HFFc6 (cell line): ENCODE data around the gene ATF7. TPM values are rescaled to one million over a fixed set of nuclear protein-coding genes. Genes with fewer than 3 reads are reported as not detected.

Source experiments
- DNase-seq: peaks from one replicate; pipeline ENCODE4 v3.0.0-alpha.2; 2018
- H3K27ac Mint-ChIP-seq: 2 replicates; pipeline ENCODE4 v1.8.0; 2020; ENCODE audit warnings: mild to moderate bottlenecking, mixed read lengths
- H3K27me3 Mint-ChIP-seq: 2 replicates; pipeline ENCODE4 v1.8.0; 2021; ENCODE audit warnings: mild to moderate bottlenecking, moderate library complexity, mixed read lengths; ENCODE audit not compliant: insufficient read depth
- H3K36me3 Mint-ChIP-seq: 2 replicates; pipeline ENCODE4 v1.8.0; 2021; ENCODE audit warnings: low read depth, mixed read lengths
- H3K4me1 Mint-ChIP-seq: 2 replicates; pipeline ENCODE4 v1.8.0; 2020; ENCODE audit warnings: low read depth, mixed read lengths
- H3K4me3 Mint-ChIP-seq: 2 replicates; pipeline ENCODE4 v1.8.0; 2020; ENCODE audit warnings: mild to moderate bottlenecking, moderate library complexity, mixed read lengths
- H3K9me3 Mint-ChIP-seq: 2 replicates; pipeline ENCODE4 v1.8.0; 2020; ENCODE audit warnings: mild to moderate bottlenecking, mixed read lengths
- CTCF ChIP-seq: fragments of 200-600 bp; sonication (generic); IDR thresholded peaks from 2 replicates; pipeline ENCODE4 v1.5.0; 2021; ENCODE audit warnings: antibody characterized with exemption, mild to moderate bottlenecking
- long read RNA-seq: library from polyadenylated mRNA; unstranded; transcript quantifications from one replicate; pipeline ENCODE4 v2.0.0, GENCODE V29; 2019
- total RNA-seq, 6 experiments: library from RNA; stranded (reverse); fragmentation: NEBNext Ultra II Directional; extraction: Animal tissue kit (Norgen Biotek cat#: 25700); gene quantifications; 2 replicates in 1 of 6; 3 replicates in 5 of 6; pipeline ENCODE4 v1.2.3, GENCODE V29; 2021

ATF7 gene
- 10 to 100 TPM; 23.6 to 32.1 (median 29.8) TPM for total RNA-seq
- long read RNA-seq, partial matches to known transcripts: 1 of 9 reads
- long read RNA-seq, other reads (novel, unspliced or antisense): 5 of 9 reads

DNA sequence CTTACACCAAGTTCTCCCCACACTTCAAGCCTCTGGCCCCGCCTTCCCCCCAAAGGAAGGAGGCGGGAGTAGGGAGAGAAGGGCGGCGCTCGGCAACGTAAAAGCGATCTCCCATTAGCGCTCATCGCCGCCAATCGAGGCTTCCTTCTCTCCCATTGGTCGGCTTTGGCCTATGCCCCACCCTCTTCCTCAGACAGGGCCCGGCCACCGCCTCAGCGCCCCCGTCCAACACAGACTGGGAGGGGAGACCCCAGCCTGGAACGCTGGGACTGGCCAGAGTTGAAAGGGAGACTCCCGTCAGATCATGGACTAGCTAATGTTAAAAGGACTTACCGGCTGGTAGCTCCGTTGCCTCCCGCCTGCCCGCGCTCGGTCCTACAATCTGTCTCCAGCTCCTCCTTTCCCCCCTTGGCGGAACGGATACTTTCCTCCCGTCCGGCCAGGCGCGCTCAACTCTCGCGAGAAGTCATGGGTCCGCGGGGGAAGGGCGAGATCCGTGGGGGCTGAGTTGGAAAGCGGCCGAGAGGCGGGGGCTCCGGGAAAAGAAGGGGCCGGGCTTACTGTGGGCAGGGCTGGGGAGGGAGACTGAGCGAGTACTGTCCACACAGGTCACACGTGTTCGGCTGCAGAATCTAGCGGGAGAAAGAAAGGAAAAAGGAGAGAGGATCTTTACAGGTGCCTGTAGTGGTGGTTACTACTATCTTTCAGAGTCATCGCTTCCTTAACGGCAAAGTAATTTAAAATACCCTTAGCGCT lies at the start of gene ATF7:
ATF7 (minus strand) TSS at position 437 of the 756 bp plus-strand sequence. CDS start 25,382 bp downstream, outside the sequence.
- Mint-ChIP-seq H3K4me1 (peaks cover 34% of the 10 kb centered on the region), H3K4me3 (peak within 1 kb of the TSS; percentile 99), H3K36me3 (peaks cover 6% of the 10 kb centered on the region), H3K27me3 (peaks cover 6% of the 10 kb centered on the region), H3K9me3 (peaks cover 5% of the 10 kb centered on the region; the same call in 1 of the 2 replicates), H3K27ac (peak within 1 kb of the TSS; percentile 96)
- no peak; the same call in 1 of the 2 replicates for TF ChIP-seq CTCF
- DNase-seq: peak; percentile 94

GRCh38 chr12:53674977-53675700 lies 49.0 kb upstream of the ATF7 start:
- Mint-ChIP-seq H3K9me3 (no peaks in the 10 kb centered on the region), H3K4me1 (peaks cover 41% of the 10 kb centered on the region), H3K27me3 (peaks cover 11% of the 10 kb centered on the region), H3K4me3 (peak overlapping the region; percentile 97), H3K36me3 (peaks cover 22% of the 10 kb centered on the region), H3K27ac (peak overlapping the region; percentile 95)
- no peak for TF ChIP-seq CTCF
- no peak for DNase-seq

GRCh38 chr12:53670971-53671370 lies 44.8 kb upstream of the ATF7 start:
- Mint-ChIP-seq H3K4me1 (peaks cover 25% of the 10 kb centered on the region), H3K4me3 (no peak overlapping the region), H3K27me3 (no peaks in the 10 kb centered on the region), H3K36me3 (peaks cover 42% of the 10 kb centered on the region), H3K27ac (0 out of 2 replicates have a peak overlapping the region, but pooled peaks have one; percentile 42), H3K9me3 (no peaks in the 10 kb centered on the region)
- DNase-seq: peak; percentile 14
- no peak for TF ChIP-seq CTCF

GRCh38 chr12:53670308-53670707 lies 44.1 kb upstream of the ATF7 start:
- H3K4me3 Mint-ChIP-seq: no peak overlapping the region

More at GRCh38 chr12:53670308-53670707, 44.1 kb upstream of the ATF7 start:
- no peaks in the 10 kb centered on the region for H3K27me3 Mint-ChIP-seq
- no peak for DNase-seq
- peaks cover 20% of the 10 kb centered on the region for H3K4me1 Mint-ChIP-seq
- H3K9me3 Mint-ChIP-seq: no peaks in the 10 kb centered on the region
- peaks cover 49% of the 10 kb centered on the region for H3K36me3 Mint-ChIP-seq
- no peak for TF ChIP-seq CTCF
- no peak overlapping the region for H3K27ac Mint-ChIP-seq
